Activated CD4-positive, alpha-beta T cell treated with anti-CD3 and anti-CD28 coated beads, Interleukin-2, amount 50 U/mL, for 1 hour (primary cell): ENCODE results near the gene SLC35E2B.
"Not testable (repeated sequence)": the region's sequence is repeated elsewhere in the genome, so short reads cannot be mapped to it uniquely, and the experiment has no call there.

ENCODE experiments used
- DNase-seq: peaks from one replicate; pipeline ENCODE4 v3.0.0-alpha.2; 2020

The SLC35E2B gene

GRCh38 chr1:1692714-1693647, at the start of gene SLC35E2B:
SLC35E2B (minus strand) TSS chr1:1692795; CDS start chr1:1676699, 16,096 bp downstream.
- DNase-seq, result peak; percentile 81

- DNase-seq, result not testable (repeated sequence)
These were observed 48.4 kb upstream of the SLC35E2B start for GRCh38 chr1:1741013-1741412.

GRCh38 chr1:1738799-1739337, 46.3 kb upstream of the SLC35E2B start:
- DNase-seq, result not testable (repeated sequence)

GRCh38 chr1:1737675-1738590, 45.3 kb upstream of the SLC35E2B start:
- DNase-seq, result not testable (repeated sequence)

GRCh38 chr1:1732381-1732780, 39.8 kb upstream of the SLC35E2B start:
- no peak for DNase-seq

- DNase-seq, result no peak
These were observed 38.3 kb upstream of the SLC35E2B start for GRCh38 chr1:1730870-1731269.

GRCh38 chr1:1730230-1730629, 37.6 kb upstream of the SLC35E2B start:
- not testable (repeated sequence) for DNase-seq

- not testable (repeated sequence) for DNase-seq
These were observed 36.7 kb upstream of the SLC35E2B start for GRCh38 chr1:1729116-1729816.

- peak; percentile 17 for DNase-seq
These were observed 35.9 kb upstream of the SLC35E2B start for GRCh38 chr1:1728308-1729005.

- not testable (repeated sequence) for DNase-seq
These were observed 34.6 kb upstream of the SLC35E2B start for GRCh38 chr1:1727131-1727651.

- DNase-seq, result not testable (repeated sequence)
These were observed 33.5 kb upstream of the SLC35E2B start for GRCh38 chr1:1726088-1726487.

- DNase-seq, result peak; percentile 93
These were observed 31.7 kb upstream of the SLC35E2B start, which contains the start of gene CDK11A for GRCh38 chr1:1724035-1724864. CDK11A (minus strand) TSS chr1:1724357; CDS start chr1:1722818, 1,539 bp downstream.

- DNase-seq, result no peak
These were observed 28.6 kb upstream of the SLC35E2B start for GRCh38 chr1:1721201-1721600.

- not testable (repeated sequence) for DNase-seq
These were observed 22.7 kb upstream of the SLC35E2B start for GRCh38 chr1:1715109-1715883.

GRCh38 chr1:1707897-1708296, 15.3 kb upstream of the SLC35E2B start:
- not testable (repeated sequence) for DNase-seq

- not testable (repeated sequence) for DNase-seq
These were observed 14.6 kb upstream of the SLC35E2B start for GRCh38 chr1:1707241-1707640.

GRCh38 chr1:1705623-1706022, 13.0 kb upstream of the SLC35E2B start:
- not testable (repeated sequence) for DNase-seq

- DNase-seq, result not testable (repeated sequence)
These were observed 11.8 kb upstream of the SLC35E2B start for GRCh38 chr1:1704284-1704957.

- DNase-seq, result no peak
These were observed 11.2 kb upstream of the SLC35E2B start for GRCh38 chr1:1703796-1704195.
